ES-I3 (cell line): ENCODE results near the gene TTC31.
A peak's percentile ranks its signal among the peaks of the same experiment; 100 is the strongest.

ENCODE experiments used
- H3K36me3 ChIP-seq: 2 replicates; pipeline ENCODE4 v1.6.1; 2013; ENCODE audit warnings: mild to moderate bottlenecking, low read length, control low read depth, moderate library complexity; ENCODE audit not compliant: insufficient read depth
- H3K4me1 ChIP-seq: 2 replicates; pipeline ENCODE4 v1.6.1; 2013; ENCODE audit warnings: mild to moderate bottlenecking, control low read depth, low read length; ENCODE audit not compliant: insufficient read depth
- H3K9ac ChIP-seq: 2 replicates; pipeline ENCODE4 v1.6.1; 2013; ENCODE audit warnings: low read depth, mild to moderate bottlenecking, low read length, moderate library complexity
- H3K9me3 ChIP-seq: 2 replicates; pipeline ENCODE4 v1.6.1; 2013; ENCODE audit warnings: mild to moderate bottlenecking, low read length, moderate library complexity; ENCODE audit not compliant: control insufficient read depth, insufficient read depth

Gene TTC31

GRCh38 chr2:74529357-74530238 is 46.7 kb downstream of the TTC31 start, which contains the start of the genes AUP1 and HTRA2:
AUP1 (minus strand) TSS chr2:74529706; CDS start chr2:74529629, 77 bp downstream.
HTRA2 (plus strand) TSS chr2:74529933; CDS start chr2:74530007, 74 bp downstream.
- Histone ChIP-seq H3K36me3 (peaks cover 10% of the 10 kb centered on the region), H3K9me3 (no peaks in the 10 kb centered on the region), H3K9ac (peak within 1 kb of the TSS; percentile 99), H3K4me1 (peaks cover 19% of the 10 kb centered on the region)

GRCh38 chr2:74530239-74531187 is 47.6 kb downstream of the TTC31 start:
- Histone ChIP-seq H3K4me1 (peaks cover 18% of the 10 kb centered on the region), H3K9me3 (no peaks in the 10 kb centered on the region), H3K36me3 (peaks cover 10% of the 10 kb centered on the region), H3K9ac (peak overlapping the region; percentile 99)

GRCh38 chr2:74531666-74532065 is 48.8 kb downstream of the TTC31 start:
- H3K9ac ChIP-seq: no peak overlapping the region

GRCh38 chr2:74532222-74532621 is 49.3 kb downstream of the TTC31 start:
- peaks cover 5% of the 10 kb centered on the region for H3K36me3 ChIP-seq
- peaks cover 12% of the 10 kb centered on the region for H3K4me1 ChIP-seq
- H3K9me3 ChIP-seq: no peaks in the 10 kb centered on the region
- H3K9ac ChIP-seq: no peak overlapping the region

More at GRCh38 chr2:74531666-74532065, 48.8 kb downstream of the TTC31 start:
- H3K36me3 ChIP-seq: peaks cover 8% of the 10 kb centered on the region
- peaks cover 12% of the 10 kb centered on the region for H3K4me1 ChIP-seq
- no peaks in the 10 kb centered on the region for H3K9me3 ChIP-seq

- Histone ChIP-seq H3K9ac (no peak overlapping the region), H3K36me3 (no peaks in the 10 kb centered on the region), H3K4me1 (peaks cover 11% of the 10 kb centered on the region), H3K9me3 (no peaks in the 10 kb centered on the region)
These were observed 50.6 kb downstream of the TTC31 start for GRCh38 chr2:74533464-74533863.

GRCh38 chr2:74534411-74534810 is 51.5 kb downstream of the TTC31 start:
- H3K4me1 ChIP-seq: peaks cover 7% of the 10 kb centered on the region; the same call in 1 of the 2 replicates
- H3K9ac ChIP-seq: no peak overlapping the region
- no peaks in the 10 kb centered on the region for H3K36me3 ChIP-seq
- no peaks in the 10 kb centered on the region for H3K9me3 ChIP-seq

GRCh38 chr2:74535440-74535965 is 52.6 kb downstream of the TTC31 start:
- H3K4me1 ChIP-seq: peaks cover 7% of the 10 kb centered on the region; the same call in 1 of the 2 replicates
- no peak overlapping the region for H3K9ac ChIP-seq
- H3K9me3 ChIP-seq: no peaks in the 10 kb centered on the region
- no peaks in the 10 kb centered on the region for H3K36me3 ChIP-seq

- Histone ChIP-seq H3K36me3 (no peaks in the 10 kb centered on the region), H3K9me3 (no peaks in the 10 kb centered on the region), H3K9ac (no peak overlapping the region), H3K4me1 (peaks cover 4% of the 10 kb centered on the region; the same call in 1 of the 2 replicates)
These were observed 53.5 kb downstream of the TTC31 start for GRCh38 chr2:74536166-74536950.

GRCh38 chr2:74537140-74537539 is 54.3 kb downstream of the TTC31 start:
- no peaks in the 10 kb centered on the region for H3K36me3 ChIP-seq
- no peak overlapping the region for H3K9ac ChIP-seq
- no peaks in the 10 kb centered on the region for H3K9me3 ChIP-seq
- peaks cover 4% of the 10 kb centered on the region; the same call in 1 of the 2 replicates for H3K4me1 ChIP-seq

- Histone ChIP-seq H3K4me1 (peaks cover 4% of the 10 kb centered on the region; the same call in 1 of the 2 replicates), H3K36me3 (no peaks in the 10 kb centered on the region), H3K9ac (no peak overlapping the region), H3K9me3 (no peaks in the 10 kb centered on the region)
These were observed 56.0 kb downstream of the TTC31 start for GRCh38 chr2:74538881-74539339.

- peaks cover 4% of the 10 kb centered on the region; the same call in 1 of the 2 replicates for H3K4me1 ChIP-seq
- no peaks in the 10 kb centered on the region for H3K9me3 ChIP-seq
- no peak overlapping the region for H3K9ac ChIP-seq
- H3K36me3 ChIP-seq: no peaks in the 10 kb centered on the region
These were observed 57.4 kb downstream of the TTC31 start for GRCh38 chr2:74540291-74540690.

GRCh38 chr2:74542978-74543377 is 60.1 kb downstream of the TTC31 start:
- H3K36me3 ChIP-seq: no peaks in the 10 kb centered on the region
- H3K9ac ChIP-seq: no peak overlapping the region
- no peaks in the 10 kb centered on the region for H3K4me1 ChIP-seq
- no peaks in the 10 kb centered on the region for H3K9me3 ChIP-seq
